SK-N-SH treated with all-trans-retinoic acid at 6 μM for 48 hours (cell line): ENCODE results near the gene ESR2.

Source experiments
- ARNTL ChIP-seq: fragments of 450-650 bp; formaldehyde crosslinking; IDR thresholded peaks from 2 replicates; pipeline ENCODE4 v1.5.0; 2020; ENCODE audit warnings: low read depth, mild to moderate bottlenecking, moderate library complexity, borderline replicate concordance
- BACH2 ChIP-seq: fragments of 250-450 bp; sonication (Bioruptor Pico); IDR thresholded peaks from 2 replicates; pipeline ENCODE4 v1.9.0; 2021; ENCODE audit warnings: mild to moderate bottlenecking, borderline replicate concordance
- CSRNP3 ChIP-seq: fragments of 250-450 bp; sonication (Bioruptor Pico); IDR thresholded peaks from 2 replicates; pipeline ENCODE4 v1.5.1; 2021; ENCODE audit warnings: mild to moderate bottlenecking, moderate library complexity
- ISL1 ChIP-seq: fragments of 250-450 bp; sonication (Bioruptor Pico); IDR thresholded peaks from 2 replicates; pipeline ENCODE4 v2.1.2; 2022; ENCODE audit warnings: mild to moderate bottlenecking, moderate library complexity
- OSR1 ChIP-seq: fragments of 250-450 bp; sonication (Bioruptor Pico); IDR thresholded peaks from 2 replicates; pipeline ENCODE4 v1.8.0; 2022; ENCODE audit warnings: moderate library complexity, mild to moderate bottlenecking, inconsistent platforms
- PATZ1 ChIP-seq: fragments of 250-450 bp; sonication (Bioruptor Pico); IDR thresholded peaks from 2 replicates; pipeline ENCODE4 v1.8.0; 2020; ENCODE audit warnings: mild to moderate bottlenecking, moderate library complexity, borderline replicate concordance
- POU6F1 ChIP-seq: fragments of 250-450 bp; sonication (Bioruptor Pico); IDR thresholded peaks from 2 replicates; pipeline ENCODE4 v1.8.0; 2021; ENCODE audit warnings: low read depth, mild to moderate bottlenecking, moderate library complexity, borderline replicate concordance
- PPARA ChIP-seq: fragments of 250-450 bp; sonication (Bioruptor Pico); IDR thresholded peaks from 2 replicates; pipeline ENCODE4 v1.5.0; 2020; ENCODE audit warnings: mild to moderate bottlenecking, borderline replicate concordance
- RARB ChIP-seq: fragments of 250-450 bp; sonication (Bioruptor Pico); IDR thresholded peaks from 2 replicates; pipeline ENCODE4 v1.8.0; 2021; ENCODE audit warnings: mild to moderate bottlenecking, moderate library complexity
- SNAI2 ChIP-seq: fragments of 250-450 bp; sonication (Bioruptor Pico); IDR thresholded peaks from 2 replicates; pipeline ENCODE4 v1.5.0; 2020; ENCODE audit warnings: mild to moderate bottlenecking, moderate library complexity
- TCF4 ChIP-seq: fragments of 250-450 bp; sonication (Bioruptor Pico); IDR thresholded peaks from 2 replicates; pipeline ENCODE4 v1.8.0; 2021; ENCODE audit warnings: mild to moderate bottlenecking, moderate library complexity, borderline replicate concordance
- TSHZ2 ChIP-seq: fragments of 250-450 bp; sonication (Bioruptor Pico); IDR thresholded peaks from 2 replicates; pipeline ENCODE4 v1.5.0; 2020; ENCODE audit warnings: mild to moderate bottlenecking, moderate library complexity
- ZFP3 ChIP-seq: fragments of 250-450 bp; sonication (Bioruptor Pico); IDR thresholded peaks from 2 replicates; pipeline ENCODE4 v1.5.0; 2020; ENCODE audit warnings: mild to moderate bottlenecking, moderate library complexity
- ZFP30 ChIP-seq: fragments of 450-650 bp; formaldehyde crosslinking; IDR thresholded peaks from 2 replicates; pipeline ENCODE4 v1.5.0; 2022; ENCODE audit warnings: mild to moderate bottlenecking, moderate library complexity

- TF ChIP-seq ZFP3 (CRISPR knock-in tag) = no peak
- no peak for TF ChIP-seq TCF4 (CRISPR knock-in tag)
- no peak for TF ChIP-seq CSRNP3
- no peak for TF ChIP-seq PATZ1 (CRISPR knock-in tag)
- no peak for TF ChIP-seq RARB
- no peak for TF ChIP-seq ZFP30 (CRISPR knock-in tag)
- no peak for TF ChIP-seq BACH2
- no peak for TF ChIP-seq SNAI2 (CRISPR knock-in tag)
- no peak for TF ChIP-seq ARNTL (CRISPR knock-in tag)
- TF ChIP-seq POU6F1 (CRISPR knock-in tag) = no peak
- TF ChIP-seq TSHZ2 (CRISPR knock-in tag) = no peak
- no peak for TF ChIP-seq OSR1
- no peak for TF ChIP-seq ISL1 (CRISPR knock-in tag)
- no peak for TF ChIP-seq PPARA
These were observed 255.2 kb downstream of the ESR2 start for GRCh38 chr14:64038841-64039542.
